Measurements from ENCODE around the gene TMEM147.

GRCh38 chr19:35559281-35559659 is 13.8 kb downstream of the TMEM147 start:
- TF ChIP-seq CTCF (IDR thresholded peaks at IDR 0.05) (no peak), POLR2A (IDR thresholded peaks at IDR 0.05) (no peak)
